ENCODE data around the gene MAML1. TPM values are rescaled to one million over a fixed set of nuclear protein-coding genes. Genes with fewer than 3 reads are reported as not detected.
"Not testable (repeated sequence)": the region's sequence is repeated elsewhere in the genome, so short reads cannot be mapped to it uniquely, and the experiment has no call there.

The MAML1 gene
- total and polyA plus RNA-seq, 5 experiments from 2014 or later: 2.8 to 48.5 (median 9.6) TPM

DNA sequence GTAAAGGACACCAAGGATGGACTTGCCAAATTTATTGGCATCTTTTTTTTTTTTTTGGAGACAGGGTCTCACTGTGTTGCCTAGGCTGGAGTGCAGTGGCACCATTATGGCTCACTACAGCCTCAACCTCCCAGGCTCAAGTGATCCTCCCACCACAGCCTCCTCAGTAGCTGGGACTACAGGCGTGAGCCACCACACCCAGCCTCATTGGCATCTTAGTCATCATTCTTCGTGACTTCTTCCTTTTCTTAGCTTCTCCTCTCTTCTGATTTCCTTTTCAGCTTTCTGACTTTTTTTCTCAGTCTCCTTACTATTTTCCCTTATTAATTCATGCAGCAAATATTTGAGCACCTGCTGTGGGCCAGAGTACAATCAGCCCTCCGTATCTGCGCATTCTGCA lies 6.1 kb downstream of the MAML1 start:
- no peak for ATAC-seq

DNA sequence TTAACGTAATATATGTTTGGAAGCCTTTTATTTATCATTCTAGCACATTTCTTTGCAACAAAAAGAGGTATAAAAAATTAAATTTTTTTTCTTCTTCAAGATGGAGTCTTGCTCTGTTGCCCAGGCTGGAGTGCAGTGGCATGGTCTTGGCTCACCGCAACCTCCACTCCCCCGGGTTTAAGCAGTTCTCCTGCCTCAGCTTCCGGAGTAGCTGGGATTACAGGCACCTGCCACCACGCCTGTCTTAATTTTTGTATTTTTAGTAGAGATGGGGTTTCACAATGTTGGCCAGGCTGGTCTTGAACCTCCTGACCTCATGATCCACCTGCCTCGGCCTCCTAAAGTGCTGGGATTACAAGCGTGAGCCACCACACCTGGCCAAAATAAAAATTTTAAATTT lies 11.5 kb downstream of the MAML1 start:
- not testable (repeated sequence) for H3K9me3 Mint-ChIP-seq, ATAC-seq, H3K27me3 Mint-ChIP-seq, H3K27ac Mint-ChIP-seq, H3K4me3 Mint-ChIP-seq, DNase-seq
- peaks cover 0 to 31% (median 3%) of the 10 kb centered on the region in 3 donors for H3K36me3 Mint-ChIP-seq
- H3K4me1 Mint-ChIP-seq: peaks cover 19 to 48% (median 45%) of the 10 kb centered on the region in 4 donors
- POLR2A ChIA-PET: interaction anchor here (0.6 kb wide), 1 partner anchor 130 kb away, joined by 4 read pairs; no protein-coding TSS in a partner anchor

More for the DNA sequence above, 6.1 kb downstream of the MAML1 start:
- H3K36me3 Mint-ChIP-seq: peaks cover 0 to 34% (median 3%) of the 10 kb centered on the region in 3 donors
- H3K4me3 Mint-ChIP-seq: peak overlapping the region in 6 of 10 donors; percentile 3 to 49 (median 30)
- H3K27me3 Mint-ChIP-seq: no peaks in the 10 kb centered on the region
- H3K4me1 Mint-ChIP-seq: peaks cover 31 to 75% (median 70%) of the 10 kb centered on the region in 4 donors
- no peaks in the 10 kb centered on the region for H3K9me3 Mint-ChIP-seq
- peak overlapping the region in 7 of 10 donors; percentile 20 to 90 (median 79) for H3K27ac Mint-ChIP-seq
- POLR2A ChIA-PET: interaction anchor here (1.1 kb wide), 1 partner anchor 26 kb away, joined by 3 read pairs; no protein-coding TSS in a partner anchor
- DNase-seq: no peak

DNA sequence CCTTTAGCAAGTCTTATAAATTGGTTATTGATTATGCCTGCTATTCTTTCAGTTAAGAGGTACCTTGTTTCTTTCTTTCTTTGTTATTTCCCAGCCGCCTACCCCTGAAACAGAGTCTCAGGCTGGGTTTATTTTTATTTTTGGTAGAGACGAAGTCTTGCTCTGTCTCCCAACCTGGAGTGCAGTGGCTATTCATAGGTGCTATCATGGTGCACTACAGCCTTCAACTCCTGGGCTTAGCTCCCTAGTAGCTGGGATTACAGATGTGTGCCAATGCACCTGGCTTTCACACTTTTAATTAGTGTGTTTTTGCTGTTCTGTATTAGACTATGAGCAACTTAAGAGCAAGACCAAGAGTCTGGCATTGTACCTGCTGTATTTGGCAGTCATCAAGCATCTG lies 14.2 kb downstream of the MAML1 start:
- POLR2A ChIA-PET: no interaction called here
- Mint-ChIP-seq H3K4me1 (peaks cover 22 to 49% (median 40%) of the 10 kb centered on the region in 4 donors), H3K4me3 (no peak overlapping the region), H3K9me3 (no peaks in the 10 kb centered on the region), H3K36me3 (peaks cover 0 to 37% (median 6%) of the 10 kb centered on the region in 3 donors), H3K27me3 (no peaks in the 10 kb centered on the region), H3K27ac (peak overlapping the region in 6 of 10 donors; percentile 19 to 78 (median 47))
- no peak for DNase-seq
- no peak for ATAC-seq

DNA sequence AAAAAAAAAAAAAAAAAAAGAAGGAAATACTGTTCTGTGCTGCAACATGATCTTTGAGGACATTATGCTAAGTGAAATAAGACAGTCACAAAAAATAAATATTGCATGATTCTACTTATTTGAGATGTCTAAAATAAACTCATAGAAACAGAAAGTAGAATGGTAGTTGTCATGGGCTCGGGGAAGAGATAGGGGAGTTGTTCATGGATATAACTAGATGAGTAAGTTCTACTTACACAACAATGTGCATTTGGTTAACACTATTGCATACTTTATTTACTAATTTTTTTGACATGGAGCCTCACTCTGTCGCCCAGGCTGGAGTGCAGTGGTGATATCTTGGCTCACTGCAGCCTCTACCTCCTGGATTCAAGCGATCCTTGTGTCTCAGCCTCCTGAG lies 15.2 kb downstream of the MAML1 start:
- no peak for DNase-seq
- peaks cover 0 to 36% (median 6%) of the 10 kb centered on the region in 3 donors for H3K36me3 Mint-ChIP-seq
- POLR2A ChIA-PET: no interaction called here
- no peaks in the 10 kb centered on the region for H3K27me3 Mint-ChIP-seq
- H3K4me1 Mint-ChIP-seq: peaks cover 22 to 47% (median 40%) of the 10 kb centered on the region in 4 donors
- no peak overlapping the region for H3K4me3 Mint-ChIP-seq
- ATAC-seq: no peak
- no peaks in the 10 kb centered on the region for H3K9me3 Mint-ChIP-seq
- H3K27ac Mint-ChIP-seq: peak overlapping the region in 1 of 10 donors; percentile 37

DNA sequence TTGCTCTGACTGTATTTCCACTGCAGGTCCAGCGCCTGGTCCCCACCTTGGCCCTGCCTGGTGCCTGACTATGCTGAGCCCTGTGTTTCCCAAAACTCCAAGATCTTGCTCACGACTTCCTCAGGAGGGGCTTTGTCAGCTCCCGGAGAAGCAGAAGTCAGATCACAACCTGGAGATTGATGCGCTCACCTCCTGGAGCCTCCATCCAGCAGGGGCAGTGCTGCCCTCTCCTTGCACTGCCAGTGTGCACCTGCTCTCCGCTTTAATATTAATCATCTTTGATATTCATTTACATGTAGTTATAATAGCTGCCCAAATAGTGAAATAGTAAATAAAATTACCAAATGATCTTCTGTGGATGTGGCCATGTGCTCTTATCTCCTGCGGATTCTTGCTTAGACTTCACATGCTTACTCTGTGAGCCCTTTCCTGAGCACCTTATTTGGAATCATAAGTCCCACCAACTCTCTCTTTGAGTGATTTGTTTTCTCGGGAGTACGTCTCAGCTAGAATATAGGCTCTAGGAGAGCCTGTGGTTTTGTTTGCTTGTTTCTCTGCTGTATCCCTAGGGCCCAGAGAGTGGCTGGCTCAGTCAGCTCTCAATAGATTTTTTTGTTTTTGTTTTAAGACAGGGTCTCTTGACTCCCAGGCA lies 17.4 kb downstream of the MAML1 start:
- Mint-ChIP-seq H3K4me1 (peaks cover 38 to 62% (median 58%) of the 10 kb centered on the region in 4 donors), H3K9me3 (peaks cover 0 to 1% (median 0%) of the 10 kb centered on the region in 9 donors), H3K36me3 (peaks cover 0 to 31% (median 6%) of the 10 kb centered on the region in 3 donors), H3K27ac (peak overlapping the region in 4 of 10 donors; percentile 26 to 75 (median 47)), H3K27me3 (no peaks in the 10 kb centered on the region), H3K4me3 (peak overlapping the region in 1 of 10 donors; percentile 11)
- ATAC-seq (no peak), DNase-seq (no peak)
- POLR2A ChIA-PET: no interaction called here

DNA sequence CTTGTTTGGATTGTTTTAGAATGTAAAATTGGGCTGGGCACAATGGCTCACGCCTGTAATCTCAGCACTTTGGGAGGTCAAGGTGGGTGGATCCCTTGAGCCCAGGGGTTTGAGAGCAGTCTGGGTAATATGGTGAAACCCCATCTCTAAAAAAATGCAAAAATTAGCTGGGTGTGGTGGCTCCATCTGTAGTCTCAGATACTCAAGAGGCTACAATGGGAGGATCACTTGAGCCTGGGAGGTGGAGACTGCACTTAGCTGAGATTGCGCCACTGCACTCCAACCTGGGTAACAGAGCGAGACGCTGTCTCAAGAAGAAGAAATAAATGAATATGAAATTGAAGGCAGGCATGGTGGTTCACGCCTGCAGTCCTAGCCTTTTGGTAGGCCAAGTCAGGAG lies 21.3 kb downstream of the MAML1 start:
- Mint-ChIP-seq H3K27ac (peak overlapping the region; percentile 7 to 87 (median 68)), H3K4me3 (peak overlapping the region in 6 of 10 donors; percentile 14 to 48 (median 42))
- POLR2A ChIA-PET: interaction anchor here (0.7 kb wide), 2 partner anchors 21 to 38 kb away, joined by 4 to 7 read pairs; no protein-coding TSS in a partner anchor

DNA sequence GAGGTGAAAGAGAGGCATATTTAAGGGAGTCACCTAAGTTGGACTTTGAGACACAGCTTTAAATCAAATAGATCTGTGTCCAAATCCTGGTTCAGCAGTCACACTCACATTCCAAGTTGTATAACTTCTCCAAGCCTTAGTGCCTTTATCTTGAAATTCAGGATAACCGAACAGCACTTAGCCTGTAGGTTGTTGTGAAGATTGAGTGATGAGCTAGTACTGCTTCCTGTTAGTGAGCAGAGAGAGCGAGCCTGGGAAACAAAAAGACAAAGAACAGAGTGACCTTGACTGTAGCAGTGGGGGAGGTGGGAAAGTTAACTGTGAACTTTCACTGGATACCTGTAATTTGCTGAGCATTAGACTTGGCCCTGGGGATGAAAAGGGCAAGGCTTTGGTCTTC lies 22.4 kb downstream of the MAML1 start:
- H3K4me3 Mint-ChIP-seq: peak overlapping the region in 8 of 10 donors; percentile 0 to 55 (median 42)
- POLR2A ChIA-PET: interaction anchor here (0.6 kb wide), 1 partner anchor 71 kb away, joined by 3 read pairs; no protein-coding TSS in a partner anchor
- H3K27me3 Mint-ChIP-seq: no peaks in the 10 kb centered on the region
- peaks cover 0 to 1% (median 0%) of the 10 kb centered on the region in 9 donors for H3K9me3 Mint-ChIP-seq
- peaks cover 38 to 65% (median 55%) of the 10 kb centered on the region in 4 donors for H3K4me1 Mint-ChIP-seq
- peak; percentile 61 to 67 for ATAC-seq
- peak overlapping the region; percentile 7 to 87 (median 74) for H3K27ac Mint-ChIP-seq
- DNase-seq: peak in 1 of 10 donors; percentile 18
- peaks cover 0 to 20% (median 0%) of the 10 kb centered on the region in 3 donors for H3K36me3 Mint-ChIP-seq

More for the DNA sequence above, 21.3 kb downstream of the MAML1 start:
- Mint-ChIP-seq H3K27me3 (no peaks in the 10 kb centered on the region), H3K9me3 (peaks cover 0 to 1% (median 0%) of the 10 kb centered on the region in 9 donors), H3K36me3 (peaks cover 0 to 21% (median 3%) of the 10 kb centered on the region in 3 donors), H3K4me1 (peaks cover 37 to 63% (median 55%) of the 10 kb centered on the region in 4 donors)
- ATAC-seq (no peak), DNase-seq (no peak)

DNA sequence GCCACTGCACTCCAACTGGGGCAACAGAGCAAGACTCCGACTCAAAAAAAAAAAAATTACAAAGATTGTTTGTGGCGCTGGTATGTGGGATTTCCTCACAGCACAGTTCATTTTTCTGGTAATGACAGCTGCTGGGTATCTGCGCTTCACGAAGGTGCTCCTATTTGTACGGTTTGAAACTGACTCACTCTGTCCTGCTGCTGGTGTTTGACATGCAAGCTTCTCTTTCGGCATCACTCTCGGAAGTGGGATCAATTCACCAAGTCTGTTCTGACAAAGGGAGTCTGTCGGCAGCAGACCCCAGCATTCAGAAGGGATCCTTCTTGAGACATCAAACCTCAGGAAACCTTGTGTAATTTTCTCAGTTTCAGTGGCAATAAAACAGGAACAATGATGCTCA lies 26.3 kb downstream of the MAML1 start:
- POLR2A ChIA-PET: no interaction called here
- Mint-ChIP-seq H3K4me1 (peaks cover 46 to 80% (median 75%) of the 10 kb centered on the region in 4 donors), H3K27ac (peak overlapping the region in 5 of 10 donors; percentile 20 to 84 (median 70)), H3K27me3 (no peaks in the 10 kb centered on the region), H3K9me3 (no peaks in the 10 kb centered on the region), H3K36me3 (peaks cover 0 to 12% (median 0%) of the 10 kb centered on the region in 3 donors), H3K4me3 (no peak overlapping the region)
- DNase-seq (no peak), ATAC-seq (no peak)

DNA sequence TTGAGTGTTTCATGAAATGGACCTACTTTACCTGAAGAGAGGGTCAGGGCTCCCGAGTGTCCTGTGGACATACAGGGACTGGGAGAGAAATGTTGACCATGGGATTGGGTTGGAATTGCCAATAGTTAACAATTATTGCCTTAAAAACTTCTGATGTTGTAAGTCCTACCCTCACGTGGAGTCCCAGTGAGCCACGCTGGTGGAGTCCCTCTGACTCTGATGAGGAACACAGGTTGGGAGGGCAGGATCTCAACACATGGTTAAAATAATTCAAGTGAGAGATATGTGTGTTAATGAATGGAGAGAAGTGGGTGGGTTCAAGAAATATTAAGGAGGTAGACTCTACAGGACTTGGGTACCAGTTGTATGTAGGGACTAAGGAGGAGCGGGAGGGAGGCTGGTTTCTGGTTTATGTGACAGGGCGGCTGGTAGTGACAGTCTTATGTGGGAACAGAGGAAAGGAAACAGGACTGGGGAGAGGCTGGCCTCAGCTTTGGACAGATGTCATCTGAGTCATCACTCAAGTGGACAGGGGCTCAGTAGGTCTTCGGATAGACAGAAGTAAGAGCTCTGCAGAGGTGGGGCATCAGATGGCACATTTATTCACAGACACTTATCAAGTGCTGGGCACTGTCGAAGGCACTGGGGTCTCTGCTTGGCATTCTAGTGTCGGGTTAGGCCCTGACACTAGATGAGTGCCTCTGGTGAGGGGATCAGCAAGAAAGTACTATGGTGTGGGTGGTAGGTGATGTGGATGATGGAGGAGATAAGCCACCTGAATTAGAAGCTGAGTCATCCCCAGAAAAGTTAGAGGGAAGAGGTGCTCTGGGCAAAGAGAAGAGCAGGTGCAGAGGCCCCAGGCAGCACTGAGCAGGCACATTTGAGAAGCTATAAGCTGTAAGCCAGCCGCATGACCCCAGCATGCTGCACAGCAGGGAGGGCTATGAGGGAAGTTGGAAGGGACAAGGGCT lies 27.2 kb downstream of the MAML1 start:
- peak overlapping the region; percentile 20 to 85 (median 78) for H3K27ac Mint-ChIP-seq
- peak in 1 of 10 donors; percentile 24 for DNase-seq
- H3K4me3 Mint-ChIP-seq: peak overlapping the region in 4 of 10 donors; percentile 24 to 38 (median 28)
- H3K9me3 Mint-ChIP-seq: no peaks in the 10 kb centered on the region
- no peak for ATAC-seq
- no peaks in the 10 kb centered on the region for H3K27me3 Mint-ChIP-seq
- H3K36me3 Mint-ChIP-seq: peaks cover 0 to 12% (median 0%) of the 10 kb centered on the region in 3 donors
- POLR2A ChIA-PET: interaction anchor here (1.3 kb wide), 1 partner anchor 28 kb away, joined by 3 read pairs; the partner anchor contains the start of gene MAML1
- H3K4me1 Mint-ChIP-seq: peaks cover 38 to 74% (median 67%) of the 10 kb centered on the region in 4 donors

DNA sequence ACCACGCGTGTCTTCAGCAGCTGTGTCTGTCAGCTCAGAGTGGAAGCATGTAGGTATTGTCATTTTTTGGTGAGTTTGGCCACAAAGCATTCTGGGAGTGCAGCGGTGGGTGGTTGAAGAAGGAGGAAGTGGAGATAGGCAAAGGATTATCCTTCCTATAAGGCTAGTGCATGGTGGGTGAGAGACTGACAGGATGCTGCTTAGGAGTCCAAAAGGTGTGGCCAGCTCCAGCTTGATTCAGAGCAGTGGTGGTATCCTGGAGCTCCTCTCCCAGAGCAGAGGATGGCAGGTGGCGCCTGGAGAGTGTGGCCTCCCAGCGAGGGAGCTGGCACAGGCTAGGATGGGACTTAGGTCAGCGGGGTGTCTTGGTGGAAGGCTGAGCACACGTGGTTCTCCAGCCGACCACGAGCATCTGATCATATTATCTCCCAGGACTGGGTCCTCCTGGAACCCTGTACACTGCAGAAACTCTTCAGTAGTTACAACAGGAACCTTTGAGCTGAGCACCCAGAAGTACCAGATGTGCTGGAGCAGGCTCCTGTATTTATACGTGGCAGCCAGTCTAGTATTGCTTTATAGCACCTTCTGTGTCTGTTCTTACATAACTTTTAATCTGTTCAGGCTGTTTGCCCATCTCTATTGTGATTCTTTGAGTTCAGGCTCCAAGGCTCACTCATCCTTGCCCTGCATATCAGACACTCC lies 29.6 kb downstream of the MAML1 start:
- peak; percentile 65 to 82 for ATAC-seq
- Mint-ChIP-seq H3K27me3 (no peaks in the 10 kb centered on the region), H3K27ac (peak overlapping the region; percentile 20 to 93 (median 78)), H3K4me3 (peak overlapping the region in 4 of 10 donors; percentile 0 to 19 (median 6)), H3K36me3 (peaks cover 0 to 31% (median 0%) of the 10 kb centered on the region in 3 donors), H3K4me1 (peaks cover 33 to 75% (median 60%) of the 10 kb centered on the region in 4 donors), H3K9me3 (no peaks in the 10 kb centered on the region)
- DNase-seq: peak in 8 of 10 donors; percentile 4 to 56 (median 26)
- POLR2A ChIA-PET: interaction anchor here (0.6 to 2.1 kb wide), 4 partner anchors 32 to 1584 kb away, joined by 3 to 14 read pairs (median 4); partner anchors contain the start of gene LTC4S

DNA sequence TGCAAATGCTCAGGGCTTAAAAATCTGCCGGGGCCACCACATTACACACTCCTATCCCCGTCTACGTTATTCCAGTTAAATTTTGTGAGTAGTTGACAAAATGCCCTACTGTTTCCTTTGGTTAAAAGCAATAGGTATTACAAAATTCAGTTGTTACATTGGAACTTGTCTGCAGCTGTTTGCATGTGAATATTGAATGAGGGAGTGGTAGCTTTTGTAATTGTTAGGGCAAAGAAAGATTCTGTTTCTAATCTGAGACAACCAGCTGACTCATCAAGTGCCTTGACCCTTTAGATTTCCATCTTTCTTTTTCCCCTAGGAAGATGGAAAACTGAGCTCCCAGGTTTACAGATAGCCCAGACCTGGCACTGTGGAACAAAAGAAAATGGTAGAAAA lies 30.2 kb downstream of the MAML1 start:
- Mint-ChIP-seq H3K4me3 (no peak overlapping the region), H3K36me3 (peaks cover 0 to 36% (median 0%) of the 10 kb centered on the region in 3 donors), H3K9me3 (no peaks in the 10 kb centered on the region), H3K4me1 (peaks cover 33 to 74% (median 59%) of the 10 kb centered on the region in 4 donors), H3K27me3 (no peaks in the 10 kb centered on the region), H3K27ac (peak overlapping the region in 8 of 10 donors; percentile 37 to 93 (median 78))
- ATAC-seq: peak in 1 of 2 donors; percentile 4
- DNase-seq: no peak
- POLR2A ChIA-PET: interaction anchor here (0.6 to 2.1 kb wide), 3 partner anchors 31 to 1584 kb away, joined by 3 to 14 read pairs (median 6); partner anchors contain the start of gene LTC4S

Measured in naive thymus-derived CD8-positive, alpha-beta T cell (primary cell).